ENCODE results near the gene GIMAP7.

DNA sequence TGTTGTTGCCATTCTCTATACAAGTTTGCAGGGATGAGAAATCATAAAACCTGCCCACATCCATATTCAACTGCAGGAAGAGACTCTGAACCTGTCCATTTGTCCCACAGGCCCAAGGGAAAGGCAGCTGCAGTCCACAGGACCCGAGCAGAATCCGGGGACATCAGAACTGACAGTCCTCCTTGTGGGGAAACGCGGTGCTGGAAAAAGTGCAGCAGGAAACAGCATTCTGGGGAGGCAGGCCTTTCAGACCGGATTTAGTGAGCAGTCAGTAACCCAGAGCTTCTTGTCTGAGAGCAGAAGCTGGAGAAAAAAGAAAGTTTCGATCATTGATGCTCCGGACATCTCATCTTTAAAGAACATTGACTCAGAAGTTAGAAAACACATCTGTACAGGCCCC, 40.8 kb upstream of the GIMAP7 start:
- TF ChIP-seq POLR2AphosphoS5 (IDR thresholded peaks at IDR 0.05; ENCODE audit: low read depth, low read length), result no peak
- TF ChIP-seq POLR2A (IDR thresholded peaks at IDR 0.05; ENCODE audit: low read depth, low read length), result no peak
- no peak for TF ChIP-seq TAF1 (IDR thresholded peaks at IDR 0.05; ENCODE audit: borderline replicate concordance, low read depth, low read length)

Data from GM12892 (cell line).